Measurements from ENCODE around the gene MDM4. TPM values are rescaled to one million over a fixed set of nuclear protein-coding genes. Genes with fewer than 3 reads are reported as not detected.

MDM4 gene
- polyA plus RNA-seq, 1 experiment, result 21.4 TPM

DNA sequence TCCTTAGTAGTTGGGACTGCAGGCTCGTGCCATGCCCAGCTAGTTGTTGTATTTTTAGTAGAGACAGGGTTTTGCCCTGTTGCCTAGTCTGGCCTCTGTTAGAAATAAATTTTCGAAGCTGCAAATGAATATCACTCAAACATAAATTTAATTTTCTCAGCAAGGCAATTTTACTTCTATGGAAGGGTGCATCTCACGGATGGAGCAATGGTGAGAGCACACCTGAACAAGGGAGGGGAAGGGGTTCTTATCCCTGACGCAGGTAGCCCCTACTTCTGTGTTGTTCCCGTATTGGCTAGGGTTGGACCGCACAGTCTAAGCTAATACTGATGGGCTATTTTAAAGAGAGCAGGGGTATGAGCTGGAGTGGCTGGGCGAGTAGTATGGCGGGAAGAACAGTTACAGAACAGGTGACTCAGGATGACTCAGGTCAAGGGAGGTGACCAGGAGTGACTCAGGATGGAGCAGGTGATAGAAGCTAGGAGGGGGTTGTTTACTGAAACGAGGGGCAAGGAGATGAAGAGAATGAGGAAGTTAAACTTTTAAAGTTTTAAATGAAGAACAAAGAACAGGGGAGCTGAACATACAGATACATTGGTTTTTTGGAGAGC is 7.5 kb downstream of the MDM4 start:
- DNase-seq (ENCODE audit: low read depth, low spot score), result no peak
- no peak for TF ChIP-seq CTCF (IDR thresholded peaks at IDR 0.05; ENCODE audit: low read depth, low read length)
- H3K27ac ChIP-seq (ENCODE audit: low read depth, low read length), result no peak overlapping the region
- no peaks in the 10 kb centered on the region for H3K27me3 ChIP-seq (ENCODE audit: control insufficient read depth, insufficient read depth, low read length)
- peaks cover 11% of the 10 kb centered on the region for H3K9me3 ChIP-seq (ENCODE audit: control insufficient read depth, insufficient read depth, low read length)
- H3K4me3 ChIP-seq (ENCODE audit: low read depth, low read length), result no peak overlapping the region
- ChIA-PET CTCF (no interaction called here), POLR2A (no interaction called here)

DNA sequence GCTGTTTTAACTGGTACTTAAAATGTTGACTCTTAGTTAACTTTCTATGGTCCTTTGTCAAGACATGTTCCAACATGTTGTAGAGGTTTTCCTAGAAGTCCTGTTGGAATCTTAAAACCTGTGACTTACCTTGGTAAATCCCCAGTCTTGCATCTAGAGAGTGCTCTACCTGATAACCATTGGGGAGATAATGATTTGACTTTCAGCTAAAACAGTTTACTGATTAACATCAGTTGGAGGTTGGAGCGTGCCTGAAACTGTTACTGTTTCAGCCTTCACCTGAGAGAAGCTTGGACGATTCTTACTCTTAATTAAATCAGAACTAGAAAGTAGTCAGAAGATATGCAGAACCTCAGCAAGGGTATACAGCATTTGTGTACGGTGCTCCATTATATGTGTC is 8.8 kb downstream of the MDM4 start:
- CTCF ChIA-PET, result interaction anchor here (0.8 kb wide), 1 partner anchor 282 kb away, joined by 3 read pairs; no protein-coding TSS in a partner anchor
- no peaks in the 10 kb centered on the region for H3K27me3 ChIP-seq (ENCODE audit: control insufficient read depth, insufficient read depth, low read length)
- peaks cover 11% of the 10 kb centered on the region for H3K9me3 ChIP-seq (ENCODE audit: control insufficient read depth, insufficient read depth, low read length)
- no peak overlapping the region for H3K27ac ChIP-seq (ENCODE audit: low read depth, low read length)
- POLR2A ChIA-PET, result interaction anchor here (0.6 kb wide), 1 partner anchor 112 kb away, joined by 3 read pairs; no protein-coding TSS in a partner anchor
- no peak overlapping the region for H3K4me3 ChIP-seq (ENCODE audit: low read depth, low read length)
- TF ChIP-seq CTCF (IDR thresholded peaks at IDR 0.05; ENCODE audit: low read depth, low read length), result no peak
- DNase-seq (ENCODE audit: low read depth, low spot score), result no peak

- CTCF ChIA-PET, result no interaction called here
These were observed 12.0 kb downstream of the MDM4 start for GRCh38 chr1:204528241-204528640.

DNA sequence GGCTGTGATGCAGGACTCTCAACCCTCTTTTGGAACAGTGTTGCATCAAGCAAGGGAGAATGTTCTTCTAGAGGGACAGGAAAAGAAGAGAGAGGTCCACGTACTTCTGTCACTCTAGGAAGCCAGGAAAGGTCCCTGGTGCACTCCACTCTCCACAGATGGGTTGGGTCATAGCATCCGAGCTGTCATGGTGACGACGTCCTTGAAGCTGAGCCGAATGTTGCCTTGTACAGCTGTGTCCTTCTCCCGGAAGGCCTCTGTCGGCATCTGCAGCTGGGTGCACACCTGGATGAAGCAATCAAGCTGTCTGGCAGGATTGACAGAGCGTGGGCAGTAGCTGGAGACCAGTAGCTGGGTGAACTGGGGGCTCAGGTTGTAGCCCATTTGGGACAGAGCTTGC is 12.5 kb downstream of the MDM4 start:
- ChIA-PET POLR2A (no interaction called here), CTCF (interaction anchor here (3.0 kb wide), 1 partner anchor 278 kb away, joined by 11 read pairs; no protein-coding TSS in a partner anchor)

More at GRCh38 chr1:204528241-204528640, 12.0 kb downstream of the MDM4 start:
- Histone ChIP-seq H3K27ac (ENCODE audit: low read depth, low read length) (no peak overlapping the region), H3K9me3 (ENCODE audit: control insufficient read depth, insufficient read depth, low read length) (peaks cover 7% of the 10 kb centered on the region; the same call in 1 of the 2 replicates), H3K4me3 (ENCODE audit: low read depth, low read length) (no peak overlapping the region), H3K27me3 (ENCODE audit: control insufficient read depth, insufficient read depth, low read length) (no peaks in the 10 kb centered on the region)
- TF ChIP-seq CTCF (IDR thresholded peaks at IDR 0.05; ENCODE audit: low read depth, low read length), result no peak
- DNase-seq (ENCODE audit: low read depth, low spot score), result no peak
- POLR2A ChIA-PET, result no interaction called here

More for the DNA sequence above, 12.5 kb downstream of the MDM4 start:
- no peak for DNase-seq (ENCODE audit: low read depth, low spot score)
- H3K9me3 ChIP-seq (ENCODE audit: control insufficient read depth, insufficient read depth, low read length), result peaks cover 3% of the 10 kb centered on the region; the same call in 1 of the 2 replicates
- H3K27ac ChIP-seq (ENCODE audit: low read depth, low read length), result no peak overlapping the region
- no peaks in the 10 kb centered on the region for H3K27me3 ChIP-seq (ENCODE audit: control insufficient read depth, insufficient read depth, low read length)
- no peak overlapping the region for H3K4me3 ChIP-seq (ENCODE audit: low read depth, low read length)
- no peak for TF ChIP-seq CTCF (IDR thresholded peaks at IDR 0.05; ENCODE audit: low read depth, low read length)
